Breast epithelium (tissue), 4 donors: Measurements from ENCODE around the gene WDR87. TPM values are rescaled to one million over a fixed set of nuclear protein-coding genes. Genes with fewer than 3 reads are reported as not detected.
A peak's percentile ranks its signal among the peaks of the same experiment; 100 is the strongest.

Experiments
- DNase-seq, 2 donors: peaks; one replicate each; pipeline ENCODE4 v3.0.0-alpha.2; 2019; ENCODE audit warnings: low spot score in 2 of 2
- H3K27ac ChIP-seq, 2 donors: fragments of 200-600 bp; sonication (generic) in 1 of 2; one replicate each; pipeline ENCODE4 v1.5.1; 2016 to 2019; ENCODE audit warnings: mild to moderate bottlenecking in 1 of 2
- H3K27me3 ChIP-seq, 2 donors: fragments of 200-600 bp; sonication (generic) in 1 of 2; one replicate each; pipeline versions ENCODE4 v1.5.1 to v1.6.0; 2017 to 2019; ENCODE audit warnings: control low read depth in 1 of 2, mild to moderate bottlenecking in 1 of 2
- H3K36me3 ChIP-seq: fragments of 200-600 bp; one replicate; pipeline ENCODE4 v1.5.1; 2019
- H3K4me1 ChIP-seq, 2 donors: fragments of 200-600 bp; sonication (generic); one replicate each; pipeline ENCODE4 v1.5.1; 2016 to 2019; ENCODE audit warnings: control low read depth in 1 of 2
- H3K4me3 ChIP-seq, 3 donors: fragments of 200-600 bp; sonication (generic); 1 replicate in 2 of 3; 2 replicates in 1 of 3; pipeline ENCODE4 v1.5.1; 2016 to 2019; ENCODE audit warnings: mild to moderate bottlenecking in 3 of 3, moderate library complexity in 2 of 3
- H3K9me3 ChIP-seq, 2 donors: fragments of 200-600 bp; sonication (generic) in 1 of 2; one replicate each; pipeline ENCODE4 v1.5.1; 2016 to 2019; ENCODE audit warnings: control low read depth in 1 of 2
- POLR2A ChIP-seq: fragments of 450-650 bp; IDR thresholded peaks from one replicate; pipeline ENCODE4 v1.6.1; 2016; ENCODE audit warnings: antibody characterized with exemption, mild to moderate bottlenecking, moderate library complexity
- POLR2AphosphoS5 ChIP-seq, 3 donors: sonication (generic); formaldehyde crosslinking; IDR thresholded peaks; one replicate each; pipeline ENCODE4 v1.6.1; 2017; ENCODE audit warnings: antibody characterized with exemption in 3 of 3
- intact Hi-C: fragments of 100-400 bp; cut with DNase I; formaldehyde crosslinking; loops from one replicate; pipeline ENCODE4 v1.15.1; 2023; ENCODE audit warnings: low total_unique reads
- total RNA-seq, 3 donors: library from RNA; depleted of rRNA; stranded (reverse); fragments of >200 nt; gene quantifications; one replicate each; pipeline ENCODE4 v1.1.0, GENCODE V29; 2016
- TF ChIP-seq, protein P1 (sequence below), 3 donors: fragments of 450-650 bp; IDR thresholded peaks; one replicate each; pipeline ENCODE4 v1.5.1; 2016 to 2017; ENCODE audit warnings: antibody characterized with exemption in 3 of 3, mild to moderate bottlenecking in 3 of 3, moderate library complexity in 3 of 3

The WDR87 gene
- total RNA-seq: not detected

DNA sequence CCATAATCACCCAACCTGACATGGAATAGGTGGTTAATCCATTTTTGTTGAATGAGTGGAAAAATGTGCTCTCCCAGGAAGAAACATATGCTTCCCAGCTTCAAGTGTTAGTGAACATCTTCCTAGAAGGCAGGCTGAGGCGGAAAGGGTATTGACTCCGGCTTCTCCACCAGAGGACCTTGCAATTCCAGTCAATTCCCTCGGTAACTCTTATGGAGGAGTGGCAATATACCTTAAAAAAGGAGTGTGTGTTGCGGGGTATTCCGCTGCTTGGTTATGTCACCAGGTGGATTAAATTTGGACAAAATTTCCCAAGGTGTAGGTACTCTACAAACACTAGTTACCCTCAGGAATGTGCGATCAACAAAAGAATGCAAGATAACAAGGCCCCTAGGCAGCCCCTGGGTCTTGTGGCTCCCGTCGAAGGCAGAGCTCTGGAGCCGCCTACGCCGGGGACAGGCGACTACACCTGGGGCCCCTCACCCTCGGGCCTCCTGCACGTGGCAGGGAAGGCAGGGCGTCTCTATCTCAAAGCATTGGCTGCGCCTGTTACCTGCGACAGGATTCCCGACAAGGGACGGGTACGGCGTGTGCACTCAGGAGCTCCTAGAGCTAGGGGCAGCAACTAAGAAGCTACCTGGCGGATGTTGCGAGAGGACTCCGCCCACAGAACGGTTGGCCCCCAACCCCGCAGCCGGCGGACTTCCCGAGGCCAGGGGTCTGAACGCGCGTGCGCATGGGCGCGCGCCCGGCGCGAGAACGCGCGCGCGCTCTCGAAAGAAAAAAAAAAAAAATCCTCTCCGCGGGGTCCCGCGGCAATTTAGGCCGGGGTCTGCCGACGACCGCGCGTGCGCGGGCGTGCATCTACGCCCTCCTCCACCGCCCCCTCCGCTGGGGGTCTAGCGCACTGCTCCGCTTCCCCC lies at the start of gene WDR87:
Gene WDR87, minus strand, starts transcription at position 649 of the 923 bp plus-strand sequence. CDS start 8,355 bp downstream, outside the sequence.
- Histone ChIP-seq H3K27me3 (no peaks in the 10 kb centered on the region), H3K4me3 (peak within 1 kb of the TSS; percentile 67 to 97 (median 93)), H3K36me3 (no peaks in the 10 kb centered on the region), H3K4me1 (peaks cover 0 to 8% of the 10 kb centered on the region in 2 donors), H3K9me3 (no peaks in the 10 kb centered on the region), H3K27ac (peak within 1 kb of the TSS; percentile 63 to 75)
- TF ChIP-seq, protein P1, sequence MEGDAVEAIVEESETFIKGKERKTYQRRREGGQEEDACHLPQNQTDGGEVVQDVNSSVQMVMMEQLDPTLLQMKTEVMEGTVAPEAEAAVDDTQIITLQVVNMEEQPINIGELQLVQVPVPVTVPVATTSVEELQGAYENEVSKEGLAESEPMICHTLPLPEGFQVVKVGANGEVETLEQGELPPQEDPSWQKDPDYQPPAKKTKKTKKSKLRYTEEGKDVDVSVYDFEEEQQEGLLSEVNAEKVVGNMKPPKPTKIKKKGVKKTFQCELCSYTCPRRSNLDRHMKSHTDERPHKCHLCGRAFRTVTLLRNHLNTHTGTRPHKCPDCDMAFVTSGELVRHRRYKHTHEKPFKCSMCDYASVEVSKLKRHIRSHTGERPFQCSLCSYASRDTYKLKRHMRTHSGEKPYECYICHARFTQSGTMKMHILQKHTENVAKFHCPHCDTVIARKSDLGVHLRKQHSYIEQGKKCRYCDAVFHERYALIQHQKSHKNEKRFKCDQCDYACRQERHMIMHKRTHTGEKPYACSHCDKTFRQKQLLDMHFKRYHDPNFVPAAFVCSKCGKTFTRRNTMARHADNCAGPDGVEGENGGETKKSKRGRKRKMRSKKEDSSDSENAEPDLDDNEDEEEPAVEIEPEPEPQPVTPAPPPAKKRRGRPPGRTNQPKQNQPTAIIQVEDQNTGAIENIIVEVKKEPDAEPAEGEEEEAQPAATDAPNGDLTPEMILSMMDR (IDR thresholded peaks at IDR 0.05): no peak
- no peak for TF ChIP-seq POLR2AphosphoS5 (IDR thresholded peaks at IDR 0.05)
- TF ChIP-seq POLR2A: no peak
- intact Hi-C loops: no loop called here
- DNase-seq: peak in 1 of 2 donors; percentile 54

DNA sequence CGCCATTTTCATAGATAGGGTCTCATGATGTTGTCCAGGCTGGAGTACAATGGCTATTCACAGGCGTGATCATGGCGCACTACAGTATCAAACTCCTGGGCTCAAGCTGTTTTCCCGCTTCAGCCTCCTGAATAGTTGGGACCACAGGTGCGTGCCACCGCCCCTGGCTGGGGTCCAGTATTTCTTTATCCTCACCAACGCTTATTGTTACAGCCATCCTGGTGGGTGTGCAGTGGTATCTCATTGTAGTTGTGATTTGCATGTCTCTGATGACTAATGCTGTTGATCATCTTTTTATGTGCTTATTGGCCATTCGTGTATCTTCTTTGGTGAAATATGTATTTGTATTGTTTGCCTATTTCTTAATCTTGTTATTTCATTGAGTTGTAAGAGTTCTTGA lies 49.6 kb upstream of the WDR87 start:
- no peak for DNase-seq
- no peaks in the 10 kb centered on the region for H3K36me3 ChIP-seq
- intact Hi-C loops: no loop called here
- no peak overlapping the region for H3K4me3 ChIP-seq
- no peaks in the 10 kb centered on the region for H3K9me3 ChIP-seq
- no peak overlapping the region for H3K27ac ChIP-seq
- TF ChIP-seq, protein P1 (IDR thresholded peaks at IDR 0.05): no peak
- no peak for TF ChIP-seq POLR2AphosphoS5 (IDR thresholded peaks at IDR 0.05)
- no peak for TF ChIP-seq POLR2A
- H3K27me3 ChIP-seq: no peaks in the 10 kb centered on the region
- no peaks in the 10 kb centered on the region for H3K4me1 ChIP-seq

DNA sequence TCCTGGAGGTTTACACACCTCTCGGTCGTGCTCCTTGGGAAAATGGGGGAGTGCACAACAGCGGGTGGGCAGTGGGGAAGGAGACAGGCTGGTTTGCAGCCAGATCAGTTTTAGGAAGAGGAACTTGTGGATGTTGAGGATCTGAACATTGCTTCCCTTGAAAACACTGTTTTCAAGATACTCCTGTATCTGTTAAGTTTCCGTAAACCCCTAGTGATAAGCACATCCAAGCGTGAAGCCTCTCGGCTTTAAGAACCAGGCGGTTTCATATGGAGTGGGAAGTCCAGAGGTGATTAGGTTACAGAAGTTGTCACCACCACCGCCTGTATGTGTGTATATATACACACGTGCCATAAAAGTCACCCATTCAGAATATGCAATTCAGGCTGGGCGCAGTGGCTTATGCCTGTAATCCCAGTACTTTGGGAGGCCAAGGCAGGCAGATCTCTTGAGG lies 48.1 kb upstream of the WDR87 start:
- TF ChIP-seq POLR2A (no peak), POLR2AphosphoS5 (IDR thresholded peaks at IDR 0.05) (no peak)
- TF ChIP-seq, protein P1 (IDR thresholded peaks at IDR 0.05): no peak
- no peak overlapping the region for H3K27ac ChIP-seq
- H3K4me1 ChIP-seq: no peaks in the 10 kb centered on the region
- H3K9me3 ChIP-seq: no peaks in the 10 kb centered on the region
- H3K4me3 ChIP-seq: no peak overlapping the region
- intact Hi-C loops: no loop called here
- H3K27me3 ChIP-seq: no peaks in the 10 kb centered on the region
- no peak for DNase-seq
- H3K36me3 ChIP-seq: no peaks in the 10 kb centered on the region

DNA sequence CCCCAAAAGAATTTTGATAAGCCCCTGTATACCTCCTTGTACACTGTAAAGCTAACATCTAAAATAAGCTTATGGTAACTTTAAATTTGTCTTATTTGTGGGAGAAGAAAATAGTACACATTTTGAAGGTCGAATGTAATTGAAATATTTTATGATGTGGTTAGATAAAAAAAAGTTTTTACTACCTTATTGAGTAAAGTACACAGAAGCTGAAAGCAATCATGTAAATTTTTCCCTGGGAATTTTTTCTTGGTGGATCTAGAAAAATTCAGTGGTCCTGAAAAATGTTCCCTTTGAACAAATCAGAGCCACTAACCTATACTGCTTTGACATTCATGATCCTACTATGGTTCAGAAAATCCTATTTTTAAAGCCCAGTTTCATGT lies 47.5 kb upstream of the WDR87 start:
- H3K9me3 ChIP-seq: no peaks in the 10 kb centered on the region
- no peak overlapping the region for H3K4me3 ChIP-seq
- no peak for DNase-seq
- no peaks in the 10 kb centered on the region for H3K36me3 ChIP-seq
- intact Hi-C loops: no loop called here
- no peaks in the 10 kb centered on the region for H3K4me1 ChIP-seq
- no peak overlapping the region for H3K27ac ChIP-seq
- H3K27me3 ChIP-seq: no peaks in the 10 kb centered on the region
- no peak for TF ChIP-seq POLR2AphosphoS5 (IDR thresholded peaks at IDR 0.05)
- TF ChIP-seq, protein P1 (IDR thresholded peaks at IDR 0.05): no peak
- no peak for TF ChIP-seq POLR2A
